H1 (cell line): ENCODE results near the gene SAMM50.

Experiments used
- ATF2 ChIP-seq: IDR thresholded peaks from 2 replicates; pipeline ENCODE4 v1.6.1; 2012; ENCODE audit warnings: low read length, inconsistent platforms
- CHD1 ChIP-seq: IDR thresholded peaks from 2 replicates; pipeline ENCODE4 v1.6.1; 2012; ENCODE audit warnings: low read depth, low read length, improper control_type of control experiment
- CHD7 ChIP-seq: fragments of 300-600 bp; sonication (generic); IDR thresholded peaks from 2 replicates; pipeline ENCODE4 v1.7.1; 2012; ENCODE audit warnings: low read length, moderate library complexity, mild to moderate bottlenecking, inconsistent platforms; ENCODE audit not compliant: insufficient replicate concordance
- CTCF ChIP-seq, 3 experiments: IDR thresholded peaks; 1 replicate in 2 of 3; 2 replicates in 1 of 3; pipeline versions ENCODE4 v1.5.1 to v1.6.1; 2011; ENCODE audit warnings: low read length in 3 of 3, mild to moderate bottlenecking in 3 of 3, inconsistent platforms in 2 of 3, low read depth in 1 of 3, moderate library complexity in 1 of 3; ENCODE audit not compliant: insufficient read depth in 1 of 3; ENCODE audit errors: control extremely low read depth in 1 of 3
- EZH2 ChIP-seq: fragments of 200-600 bp; sonication (generic); IDR thresholded peaks from 2 replicates; pipeline ENCODE4 v1.7.1; 2012; ENCODE audit warnings: low read depth, mild to moderate bottlenecking, moderate library complexity, low read length, inconsistent platforms; ENCODE audit not compliant: severe bottlenecking
- HDAC6 ChIP-seq: IDR thresholded peaks from one replicate; pipeline ENCODE4 v1.7.1; 2012; ENCODE audit warnings: low read depth, mild to moderate bottlenecking, inconsistent platforms, low read length, moderate library complexity
- JUND ChIP-seq: IDR thresholded peaks from 2 replicates; pipeline ENCODE4 v1.6.1; 2011; ENCODE audit warnings: mild to moderate bottlenecking, improper control_type of control experiment, low read length
- POLR2AphosphoS5 ChIP-seq: IDR thresholded peaks from 2 replicates; pipeline ENCODE4 v1.6.1; 2011; ENCODE audit warnings: low read depth, low read length
- RBBP5 ChIP-seq: IDR thresholded peaks from 2 replicates; pipeline ENCODE4 v1.7.1; 2012; ENCODE audit warnings: low read depth, mild to moderate bottlenecking, inconsistent platforms, low read length, moderate library complexity, borderline replicate concordance
- RXRA ChIP-seq: IDR thresholded peaks from 2 replicates; pipeline ENCODE4 v1.6.1; 2011; ENCODE audit warnings: low read depth, mild to moderate bottlenecking, low read length, moderate library complexity; ENCODE audit not compliant: insufficient read depth
- SIN3A ChIP-seq, 2 experiments: IDR thresholded peaks in 1 of 2; conservative IDR thresholded peaks in 1 of 2; 2 replicates each; pipeline ENCODE4 v1.6.1; 2011 to 2012; ENCODE audit warnings: low read length in 2 of 2, improper control_type of control experiment in 1 of 2, low read depth in 1 of 2, mild to moderate bottlenecking in 1 of 2
- YY1 ChIP-seq: IDR thresholded peaks from 2 replicates; pipeline ENCODE4 v1.6.1; 2011; ENCODE audit warnings: low read depth, mild to moderate bottlenecking, low read length
- TF ChIP-seq, protein P1 (sequence below): IDR thresholded peaks from 2 replicates; pipeline ENCODE4 v1.6.1; 2012; ENCODE audit warnings: inconsistent platforms

- no peak for TF ChIP-seq YY1
- no peak for TF ChIP-seq CTCF (IDR thresholded peaks at IDR 0.05; ENCODE audit: control extremely low read depth in 1 of 3, insufficient read depth in 1 of 3, low read depth in 1 of 3, low read length in 3 of 3)
- TF ChIP-seq RBBP5 = no peak
- TF ChIP-seq, protein P1, sequence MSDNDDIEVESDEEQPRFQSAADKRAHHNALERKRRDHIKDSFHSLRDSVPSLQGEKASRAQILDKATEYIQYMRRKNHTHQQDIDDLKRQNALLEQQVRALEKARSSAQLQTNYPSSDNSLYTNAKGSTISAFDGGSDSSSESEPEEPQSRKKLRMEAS = no peak
- TF ChIP-seq EZH2 = no peak
- no peak for TF ChIP-seq ATF2
- TF ChIP-seq CHD1 = no peak
- TF ChIP-seq HDAC6 = no peak
- TF ChIP-seq POLR2AphosphoS5 = no peak
- no peak for TF ChIP-seq JUND
- TF ChIP-seq RXRA = no peak
- no peak for TF ChIP-seq SIN3A (conservative IDR thresholded peaks at IDR 0.05 in 1 of 2, IDR thresholded peaks at IDR 0.05 in 1 of 2; ENCODE audit: low read depth in 1 of 2, low read length in 2 of 2)
- TF ChIP-seq CHD7 = no peak
Observed at GRCh38 chr22:43988960-43989359, 33.7 kb downstream of the SAMM50 start.
